Measurements from ENCODE around the gene KCTD11.
"Not testable (repeated sequence)": the region's sequence is repeated elsewhere in the genome, so short reads cannot be mapped to it uniquely, and the experiment has no call there.

Gene KCTD11

GRCh38 chr17:7329374-7329996 is 22.5 kb upstream of the KCTD11 start:
- Histone ChIP-seq H3K4me3 (peak overlapping the region; percentile 81), H3K27ac (peak overlapping the region; percentile 90 to 97)
- no peak for TF ChIP-seq CTCF (IDR thresholded peaks at IDR 0.05)
- peak; percentile 99 for DNase-seq (ENCODE audit: low spot score)

- peak; percentile 91 for DNase-seq (ENCODE audit: low spot score)
- Histone ChIP-seq H3K4me3 (peak overlapping the region; percentile 81), H3K27ac (peak overlapping the region; percentile 90 to 97)
- no peak for TF ChIP-seq CTCF (IDR thresholded peaks at IDR 0.05)
These were observed 21.8 kb upstream of the KCTD11 start for GRCh38 chr17:7329997-7330637.

- peak overlapping the region; percentile 90 to 97 for H3K27ac ChIP-seq
- DNase-seq (ENCODE audit: low spot score), result peak; percentile 79
- TF ChIP-seq CTCF (IDR thresholded peaks at IDR 0.05), result no peak
- peak overlapping the region; percentile 81 for H3K4me3 ChIP-seq
These were observed 21.3 kb upstream of the KCTD11 start for GRCh38 chr17:7330638-7331015.

GRCh38 chr17:7332111-7332510 is 19.9 kb upstream of the KCTD11 start:
- H3K27ac ChIP-seq, result no peak overlapping the region
- DNase-seq (ENCODE audit: low spot score), result no peak
- no peak overlapping the region for H3K4me3 ChIP-seq
- TF ChIP-seq CTCF (IDR thresholded peaks at IDR 0.05), result no peak

GRCh38 chr17:7332600-7333069 is 19.3 kb upstream of the KCTD11 start:
- H3K27ac ChIP-seq; DNase-seq (ENCODE audit: low spot score); H3K4me3 ChIP-seq: not testable (repeated sequence)

GRCh38 chr17:7334938-7335538 is 16.9 kb upstream of the KCTD11 start:
- H3K27ac ChIP-seq, result no peak overlapping the region
- no peak overlapping the region for H3K4me3 ChIP-seq
- no peak for DNase-seq (ENCODE audit: low spot score)
- TF ChIP-seq CTCF (IDR thresholded peaks at IDR 0.05), result no peak

GRCh38 chr17:7335765-7336164 is 16.2 kb upstream of the KCTD11 start:
- DNase-seq (ENCODE audit: low spot score); H3K4me3 ChIP-seq; H3K27ac ChIP-seq: not testable (repeated sequence)

Data from coronary artery (tissue), 2 donors.